H9 (cell line): ENCODE results near the gene RPS19. TPM values are rescaled to one million over a fixed set of nuclear protein-coding genes. Genes with fewer than 3 reads are reported as not detected.

Experiments
- DNase-seq: peaks from one replicate; pipeline ENCODE4 v3.0.0-alpha.2; 2017
- H2AFZ ChIP-seq: one replicate; pipeline ENCODE4 v1.6.1; 2013; ENCODE audit warnings: mild to moderate bottlenecking, low read length, control low read depth, moderate library complexity
- H2AK5ac ChIP-seq: 2 replicates; pipeline ENCODE4 v1.6.1; 2013; ENCODE audit warnings: low read length, control low read depth, mixed read lengths; ENCODE audit not compliant: insufficient read length
- H2BK120ac ChIP-seq: one replicate; pipeline ENCODE4 v1.6.1; 2013; ENCODE audit warnings: low read depth, mild to moderate bottlenecking, low read length, control low read depth, inconsistent platforms; ENCODE audit not compliant: poor library complexity, severe bottlenecking
- H2BK12ac ChIP-seq: 2 replicates; pipeline ENCODE4 v1.6.1; 2013; ENCODE audit warnings: low read length, control low read depth, mixed read lengths, low read depth; ENCODE audit not compliant: insufficient read length
- H2BK15ac ChIP-seq: 2 replicates; pipeline ENCODE4 v1.6.1; 2013; ENCODE audit warnings: low read depth, low read length, control low read depth
- H2BK20ac ChIP-seq: one replicate; pipeline ENCODE4 v1.6.1; 2013; ENCODE audit warnings: low read depth, mild to moderate bottlenecking, low read length, control low read depth, inconsistent platforms; ENCODE audit not compliant: poor library complexity, severe bottlenecking
- H2BK5ac ChIP-seq: 2 replicates; pipeline ENCODE4 v1.6.1; 2013; ENCODE audit warnings: low read length, control low read depth, mixed read lengths; ENCODE audit not compliant: insufficient read length
- H3K14ac ChIP-seq: 2 replicates; pipeline ENCODE4 v1.6.1; 2013; ENCODE audit warnings: low read length, control low read depth; ENCODE audit not compliant: insufficient read depth
- H3K18ac ChIP-seq: 2 replicates; pipeline ENCODE4 v1.6.1; 2013; ENCODE audit warnings: low read depth, mild to moderate bottlenecking, mixed read lengths, low read length, control low read depth; ENCODE audit not compliant: insufficient read length
- H3K23ac ChIP-seq: 2 replicates; pipeline ENCODE4 v1.6.1; 2013; ENCODE audit warnings: low read length, control low read depth, mixed read lengths, low read depth; ENCODE audit not compliant: insufficient read length
- H3K23me2 ChIP-seq: 2 replicates; pipeline ENCODE4 v1.6.1; 2013; ENCODE audit warnings: low read depth, mild to moderate bottlenecking, mixed read lengths, low read length, control low read depth; ENCODE audit not compliant: insufficient read length, poor library complexity, severe bottlenecking
- H3K27ac ChIP-seq: 2 replicates; pipeline ENCODE4 v1.5.1; 2013; ENCODE audit warnings: low read length, control low read depth, mixed read lengths, low read depth; ENCODE audit not compliant: insufficient read length
- H3K27me3 ChIP-seq: 2 replicates; pipeline ENCODE4 v1.6.1; 2013; ENCODE audit warnings: low read length, control low read depth, inconsistent platforms; ENCODE audit not compliant: insufficient read depth
- H3K4ac ChIP-seq: 2 replicates; pipeline ENCODE4 v1.6.1; 2013; ENCODE audit warnings: low read depth, mild to moderate bottlenecking, control low read depth, inconsistent platforms, low read length, moderate library complexity
- H3K4me1 ChIP-seq: 2 replicates; pipeline ENCODE4 v1.6.1; 2013; ENCODE audit warnings: low read length, control low read depth, inconsistent platforms; ENCODE audit not compliant: insufficient read depth
- H3K4me2 ChIP-seq: 2 replicates; pipeline ENCODE4 v1.6.1; 2013; ENCODE audit warnings: low read length, control low read depth, mixed read lengths; ENCODE audit not compliant: insufficient read length, insufficient read depth
- H3K56ac ChIP-seq: 2 replicates; pipeline ENCODE4 v1.6.1; 2013; ENCODE audit warnings: low read depth, mild to moderate bottlenecking, mixed read lengths, low read length, control low read depth; ENCODE audit not compliant: insufficient read length
- H3K79me1 ChIP-seq: 2 replicates; pipeline ENCODE4 v1.6.1; 2013; ENCODE audit warnings: low read depth, mild to moderate bottlenecking, moderate library complexity, low read length, control low read depth, inconsistent platforms; ENCODE audit not compliant: insufficient read depth, poor library complexity, severe bottlenecking
- H3K79me2 ChIP-seq: 2 replicates; pipeline ENCODE4 v1.6.1; 2013; ENCODE audit warnings: low read length, control low read depth, inconsistent platforms; ENCODE audit not compliant: insufficient read depth
- H3K9ac ChIP-seq: 2 replicates; pipeline ENCODE4 v1.6.1; 2013; ENCODE audit warnings: low read length, control low read depth, mixed read lengths; ENCODE audit not compliant: insufficient read length; ENCODE audit errors: extremely low read depth
- H3K9me3 ChIP-seq: one replicate; pipeline ENCODE4 v1.6.1; 2013; ENCODE audit warnings: low read depth, low read length, inconsistent platforms; ENCODE audit not compliant: control insufficient read depth
- H3T11ph ChIP-seq: one replicate; pipeline ENCODE4 v1.6.1; 2013; ENCODE audit warnings: mild to moderate bottlenecking, low read length, control low read depth, inconsistent platforms
- H4K20me1 ChIP-seq: one replicate; pipeline ENCODE4 v1.6.1; 2013; ENCODE audit not compliant: control insufficient read depth, insufficient read length, insufficient read depth
- H4K5ac ChIP-seq: 2 replicates; pipeline ENCODE4 v1.6.1; 2013; ENCODE audit warnings: low read depth, mild to moderate bottlenecking, mixed read lengths, low read length, control low read depth; ENCODE audit not compliant: insufficient read length
- H4K8ac ChIP-seq: replicated peaks from 2 replicates; pipeline ENCODE4 v1.6.1; 2013; ENCODE audit warnings: low read length, control low read depth, mixed read lengths, low read depth; ENCODE audit not compliant: insufficient read length
- H4K91ac ChIP-seq: 2 replicates; pipeline ENCODE4 v1.6.1; 2013; ENCODE audit warnings: low read depth, mild to moderate bottlenecking, moderate library complexity, mixed read lengths, low read length, control low read depth; ENCODE audit not compliant: insufficient read length
- H3K27ac Mint-ChIP-seq, 3 experiments: 2 replicates in 2 of 3; 3 replicates in 1 of 3; pipeline ENCODE4 v1.8.0; 2020 to 2021; ENCODE audit warnings: mixed read lengths in 3 of 3, mild to moderate bottlenecking in 1 of 3, moderate library complexity in 1 of 3
- H3K27me3 Mint-ChIP-seq: 2 replicates; pipeline ENCODE4 v1.8.0; 2021; ENCODE audit warnings: low read depth, mild to moderate bottlenecking, moderate library complexity, mixed read lengths
- H3K36me3 Mint-ChIP-seq, 3 experiments: 2 replicates in 2 of 3; 3 replicates in 1 of 3; pipeline ENCODE4 v1.8.0; 2020 to 2021; ENCODE audit warnings: low read depth in 3 of 3, mixed read lengths in 3 of 3; ENCODE audit not compliant: insufficient read depth in 1 of 3
- H3K4me1 Mint-ChIP-seq, 2 experiments: 2 replicates each; pipeline ENCODE4 v1.8.0; 2020; ENCODE audit warnings: mixed read lengths in 2 of 2
- H3K4me3 Mint-ChIP-seq, 2 experiments: 2 replicates in 1 of 2; 3 replicates in 1 of 2; pipeline ENCODE4 v1.8.0; 2020 to 2021; ENCODE audit warnings: mild to moderate bottlenecking in 2 of 2, mixed read lengths in 2 of 2, moderate library complexity in 1 of 2
- H3K9me3 Mint-ChIP-seq, 2 experiments: 2 replicates in 1 of 2; 3 replicates in 1 of 2; pipeline ENCODE4 v1.8.0; 2020; ENCODE audit warnings: mild to moderate bottlenecking in 2 of 2, mixed read lengths in 2 of 2, moderate library complexity in 1 of 2
- WGBS: extraction: QIAGEN DNeasy Blood & Tissue Kit; methylation state at CpG from one replicate; pipeline ENCODE4 v1.1.7; 2013; ENCODE audit warnings: missing lambda C conversion rate, low lambda C conversion rate, mixed read lengths; ENCODE audit not compliant: insufficient read length; ENCODE audit errors: extremely low coverage; 5-methylcytosine and 5-hydroxymethylcytosine counted together
- total RNA-seq: library from RNA; stranded (reverse); gene quantifications from 2 replicates; pipeline ENCODE4 v1.2.1, GENCODE V29; 2021
- TF ChIP-seq, protein P1 (sequence below): fragments of 200-600 bp; sonication (generic); conservative IDR thresholded peaks from 3 replicates; pipeline ENCODE4 v1.8.0; 2021; ENCODE audit warnings: antibody characterized with exemption, mild to moderate bottlenecking

The RPS19 gene
- total RNA-seq, 1 experiment from 2014 or later = 3,024 TPM

DNA sequence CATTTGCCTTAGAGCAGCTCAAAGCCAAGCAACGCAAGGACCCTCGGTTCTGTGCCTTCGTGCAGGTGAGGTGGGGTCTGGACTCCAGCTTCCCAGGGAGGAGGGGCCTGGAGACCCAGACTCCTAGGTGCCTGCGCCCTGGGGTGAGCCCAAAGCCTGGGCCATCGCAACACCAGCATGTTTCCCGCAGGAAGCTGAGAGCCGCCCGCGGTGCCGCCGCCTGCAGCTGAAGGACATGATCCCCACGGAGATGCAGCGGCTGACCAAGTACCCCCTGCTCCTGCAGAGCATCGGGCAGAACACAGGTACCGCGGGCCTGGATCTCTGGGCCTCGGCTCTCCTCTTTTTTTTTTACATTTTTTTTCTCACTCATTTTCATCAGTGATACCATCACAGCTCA lies 42.5 kb downstream of the RPS19 start:
- Histone ChIP-seq H3K14ac (no peak overlapping the region), H3K4me2 (no peak overlapping the region), H3K27ac (no peak overlapping the region), H2BK120ac (no peak overlapping the region), H2BK15ac (no peak overlapping the region), H3K23ac (no peak overlapping the region), H3K4ac (no peak overlapping the region), H3K23me2 (no peaks in the 10 kb centered on the region), H4K5ac (no peak overlapping the region), H2BK5ac (no peak overlapping the region), H4K8ac (no peak overlapping the region), H3T11ph (no peak overlapping the region), H2AFZ (no peak overlapping the region), H3K4me1 (no peaks in the 10 kb centered on the region), H3K56ac (no peak overlapping the region), H2BK20ac (no peak overlapping the region), H2AK5ac (no peak overlapping the region), H2BK12ac (no peak overlapping the region), H3K18ac (no peak overlapping the region), H4K91ac (no peak overlapping the region), H3K79me1 (no peaks in the 10 kb centered on the region), H3K79me2 (no peaks in the 10 kb centered on the region), H4K20me1 (no peaks in the 10 kb centered on the region), H3K9ac (no peak overlapping the region), H3K9me3 (no peaks in the 10 kb centered on the region), H3K27me3 (no peaks in the 10 kb centered on the region)
- TF ChIP-seq, protein P1, sequence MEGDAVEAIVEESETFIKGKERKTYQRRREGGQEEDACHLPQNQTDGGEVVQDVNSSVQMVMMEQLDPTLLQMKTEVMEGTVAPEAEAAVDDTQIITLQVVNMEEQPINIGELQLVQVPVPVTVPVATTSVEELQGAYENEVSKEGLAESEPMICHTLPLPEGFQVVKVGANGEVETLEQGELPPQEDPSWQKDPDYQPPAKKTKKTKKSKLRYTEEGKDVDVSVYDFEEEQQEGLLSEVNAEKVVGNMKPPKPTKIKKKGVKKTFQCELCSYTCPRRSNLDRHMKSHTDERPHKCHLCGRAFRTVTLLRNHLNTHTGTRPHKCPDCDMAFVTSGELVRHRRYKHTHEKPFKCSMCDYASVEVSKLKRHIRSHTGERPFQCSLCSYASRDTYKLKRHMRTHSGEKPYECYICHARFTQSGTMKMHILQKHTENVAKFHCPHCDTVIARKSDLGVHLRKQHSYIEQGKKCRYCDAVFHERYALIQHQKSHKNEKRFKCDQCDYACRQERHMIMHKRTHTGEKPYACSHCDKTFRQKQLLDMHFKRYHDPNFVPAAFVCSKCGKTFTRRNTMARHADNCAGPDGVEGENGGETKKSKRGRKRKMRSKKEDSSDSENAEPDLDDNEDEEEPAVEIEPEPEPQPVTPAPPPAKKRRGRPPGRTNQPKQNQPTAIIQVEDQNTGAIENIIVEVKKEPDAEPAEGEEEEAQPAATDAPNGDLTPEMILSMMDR = no peak
- no peaks in the 10 kb centered on the region for H3K9me3 Mint-ChIP-seq
- peaks cover 0 to 16% of the 10 kb centered on the region in 2 experiments; a peak in 2 of 4 replicates for H3K4me1 Mint-ChIP-seq
- peaks cover 19 to 74% (median 63%) of the 10 kb centered on the region in 3 experiments; a peak in 6 of 7 replicates for H3K36me3 Mint-ChIP-seq
- no peak for DNase-seq
- no CpG with 5 or more reads among the region's 17 CpGs for WGBS
- H3K27ac Mint-ChIP-seq = no peak overlapping the region
- no peak overlapping the region for H3K4me3 Mint-ChIP-seq
- peaks cover 2% of the 10 kb centered on the region; the same call in 1 of the 2 replicates for H3K27me3 Mint-ChIP-seq
